Measurements from ENCODE around the gene CXADR. TPM values are rescaled to one million over a fixed set of nuclear protein-coding genes. Genes with fewer than 3 reads are reported as not detected.
"Not testable (repeated sequence)": the region's sequence is repeated elsewhere in the genome, so short reads cannot be mapped to it uniquely, and the experiment has no call there.

The CXADR gene
- total and polyA plus RNA-seq, 8 donors = 20.2 to 28.6 (median 25.8) TPM

DNA sequence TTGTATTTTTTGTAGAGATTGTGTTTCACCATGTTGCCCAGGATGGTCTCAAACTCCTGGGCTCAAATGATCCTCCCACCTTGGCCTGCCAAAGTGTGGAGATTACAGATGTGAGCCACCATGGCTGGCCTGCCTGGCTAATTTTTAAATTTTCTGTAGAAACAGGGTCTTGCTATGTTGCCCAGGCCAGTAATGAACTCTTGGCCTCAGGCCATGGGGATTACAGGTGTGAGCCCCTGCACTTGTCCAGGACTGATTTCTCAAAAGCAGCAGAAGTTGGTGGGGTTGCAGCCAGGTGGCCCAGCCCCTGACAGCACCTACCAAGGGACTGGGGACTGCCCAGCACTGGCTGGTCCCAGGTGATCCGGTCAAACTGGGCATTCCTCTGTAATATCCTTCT, 44.1 kb upstream of the CXADR start:
- TF ChIP-seq CTCF (IDR thresholded peaks at IDR 0.05) = no peak
- Histone ChIP-seq H3K27me3 (no peaks in the 10 kb centered on the region), H3K4me1 (no peaks in the 10 kb centered on the region), H3K9me3 (no peaks in the 10 kb centered on the region), H3K36me3 (no peaks in the 10 kb centered on the region), H3K4me3 (no peak overlapping the region), H3K27ac (no peak overlapping the region)
- ATAC-seq (no peak), DNase-seq (no peak)
- intact Hi-C loops (cut with DNase I) = no loop called here

DNA sequence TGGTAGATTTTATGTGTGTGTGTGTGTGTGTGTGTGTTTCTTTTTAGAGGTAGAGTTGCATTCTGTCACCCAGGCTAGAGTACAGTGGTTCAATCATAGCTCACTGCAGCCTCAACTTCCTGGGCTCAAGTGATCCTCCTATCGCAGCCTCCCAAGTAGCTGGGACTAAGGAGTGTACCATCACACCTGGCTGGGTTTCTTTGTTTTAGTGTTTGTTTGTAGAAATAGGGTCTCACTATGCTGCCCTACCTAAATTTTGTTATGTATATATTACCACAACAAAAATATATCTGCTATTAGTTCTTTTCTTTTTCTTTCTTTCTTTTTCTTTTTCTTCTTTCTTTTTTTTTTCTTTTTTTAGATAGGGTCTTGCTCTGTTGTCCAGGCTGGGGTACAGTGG, 43.1 kb upstream of the CXADR start:
- H3K36me3 ChIP-seq = no peaks in the 10 kb centered on the region
- DNase-seq = no peak
- no peak for TF ChIP-seq CTCF (IDR thresholded peaks at IDR 0.05)
- no peaks in the 10 kb centered on the region for H3K27me3 ChIP-seq
- H3K9me3 ChIP-seq = no peaks in the 10 kb centered on the region
- H3K4me3 ChIP-seq = no peak overlapping the region
- H3K4me1 ChIP-seq = no peaks in the 10 kb centered on the region
- no peak for ATAC-seq
- intact Hi-C loops (cut with DNase I) = no loop called here
- no peak overlapping the region for H3K27ac ChIP-seq

GRCh38 chr21:17472182-17472581, 40.7 kb upstream of the CXADR start:
- TF ChIP-seq CTCF (IDR thresholded peaks at IDR 0.05) = no peak
- H3K27me3 ChIP-seq = no peaks in the 10 kb centered on the region
- no peaks in the 10 kb centered on the region for H3K4me1 ChIP-seq
- DNase-seq = no peak
- no peak for ATAC-seq
- intact Hi-C loops (cut with DNase I) = no loop called here
- H3K9me3 ChIP-seq = no peaks in the 10 kb centered on the region
- no peaks in the 10 kb centered on the region for H3K36me3 ChIP-seq
- no peak overlapping the region for H3K4me3 ChIP-seq
- no peak overlapping the region for H3K27ac ChIP-seq

- Histone ChIP-seq H3K4me3 (no peak overlapping the region), H3K27me3 (no peaks in the 10 kb centered on the region), H3K36me3 (no peaks in the 10 kb centered on the region), H3K9me3 (no peaks in the 10 kb centered on the region), H3K4me1 (no peaks in the 10 kb centered on the region), H3K27ac (no peak overlapping the region)
- ATAC-seq (no peak), DNase-seq (no peak)
- intact Hi-C loops (cut with DNase I) = no loop called here
- TF ChIP-seq CTCF (IDR thresholded peaks at IDR 0.05) = no peak
Measured at GRCh38 chr21:17472592-17473271, 40.1 kb upstream of the CXADR start.

DNA sequence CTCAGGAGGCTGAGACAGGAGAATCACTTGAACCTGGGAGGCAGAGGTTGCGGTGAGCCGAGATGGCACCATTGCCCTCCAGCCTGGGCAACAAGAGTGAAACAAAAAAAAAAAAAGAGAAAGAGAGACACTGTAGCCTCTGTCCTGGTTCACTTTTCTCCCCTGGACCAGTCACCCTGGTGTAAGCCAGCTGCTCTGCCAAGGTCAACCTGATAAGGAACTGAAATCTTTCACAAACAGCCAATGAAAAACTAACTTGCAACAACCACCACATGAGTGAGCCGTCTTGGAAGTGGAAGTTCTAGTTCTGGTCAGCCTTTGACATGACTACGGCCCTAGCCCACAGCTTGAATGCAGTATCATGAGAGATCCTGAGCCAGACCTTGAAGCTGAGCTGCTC, 36.8 kb upstream of the CXADR start:
- no peak for TF ChIP-seq CTCF (IDR thresholded peaks at IDR 0.05)
- no peak overlapping the region for H3K27ac ChIP-seq
- intact Hi-C loops (cut with DNase I) = no loop called here

DNA sequence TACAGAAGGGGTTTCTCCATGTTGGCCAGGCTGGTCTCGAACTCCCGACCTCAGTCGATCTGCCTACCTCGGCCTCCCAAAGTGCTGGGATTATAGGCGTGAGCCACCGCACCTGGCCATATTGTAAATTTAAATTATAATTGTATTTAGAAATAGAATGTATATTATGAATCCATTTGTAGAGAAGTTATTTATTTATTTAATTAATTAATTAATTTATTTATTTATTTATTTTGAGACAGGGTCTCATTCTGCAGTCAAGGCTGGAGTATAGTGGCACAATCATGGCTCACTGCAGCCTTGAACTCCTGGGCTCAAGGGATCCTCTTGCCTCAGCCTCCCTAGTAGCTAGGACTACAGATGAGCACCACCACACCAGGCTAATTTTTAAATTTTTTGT, 34.7 kb upstream of the CXADR start:
- intact Hi-C loops (cut with DNase I); H3K27me3 ChIP-seq; H3K4me1 ChIP-seq; H3K9me3 ChIP-seq; H3K27ac ChIP-seq; DNase-seq; ATAC-seq; H3K4me3 ChIP-seq; H3K36me3 ChIP-seq: not testable (repeated sequence)

More for the DNA sequence above, 36.8 kb upstream of the CXADR start:
- H3K4me1 ChIP-seq = no peaks in the 10 kb centered on the region
- H3K36me3 ChIP-seq = no peaks in the 10 kb centered on the region
- no peak for ATAC-seq
- H3K4me3 ChIP-seq = no peak overlapping the region
- no peak for DNase-seq
- no peaks in the 10 kb centered on the region for H3K9me3 ChIP-seq
- no peaks in the 10 kb centered on the region for H3K27me3 ChIP-seq
